CD4-positive, alpha-beta T cell treated with Interleukin-15 for 4 hours (primary cell): ENCODE measurements around the gene RECQL.
A peak's percentile ranks its signal among the peaks of the same experiment; 100 is the strongest.
"Not testable (repeated sequence)": the region's sequence is repeated elsewhere in the genome, so short reads cannot be mapped to it uniquely, and the experiment has no call there.

Experiments
- DNase-seq: peaks from one replicate; pipeline ENCODE4 v3.0.0-alpha.2; 2020; ENCODE audit warnings: low spot score

RECQL gene

GRCh38 chr12:21502164-21502496 lies 695 bp upstream of the RECQL start:
- peak; percentile 25 for DNase-seq

DNA sequence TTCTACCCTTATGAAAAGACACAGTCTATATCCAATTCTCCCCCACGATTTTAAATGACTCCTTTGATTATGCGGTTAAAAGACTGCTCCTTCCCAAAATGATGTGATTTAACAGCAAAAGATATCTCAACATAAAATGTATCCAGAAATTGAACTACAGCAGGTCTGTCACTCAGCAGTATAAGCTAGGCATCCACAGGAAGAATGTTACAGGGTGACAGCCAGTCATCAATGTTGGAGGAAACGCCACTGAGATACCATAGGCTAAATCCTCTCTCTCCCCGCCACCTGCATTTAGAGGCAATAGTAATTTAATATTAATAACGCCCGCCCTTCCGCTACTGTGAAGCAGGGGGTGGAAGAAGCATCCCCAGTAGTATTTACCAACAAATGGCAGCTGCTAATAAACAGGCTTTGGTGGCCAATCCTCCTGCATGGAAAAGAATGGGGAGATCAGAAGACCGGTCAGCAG lies 613 bp downstream of the RECQL start:
- DNase-seq = no peak

- no peak for DNase-seq
Observed at GRCh38 chr12:21499765-21500164, 1.7 kb downstream of the RECQL start.

GRCh38 chr12:21485998-21486397 lies 15.4 kb downstream of the RECQL start:
- DNase-seq = no peak

DNA sequence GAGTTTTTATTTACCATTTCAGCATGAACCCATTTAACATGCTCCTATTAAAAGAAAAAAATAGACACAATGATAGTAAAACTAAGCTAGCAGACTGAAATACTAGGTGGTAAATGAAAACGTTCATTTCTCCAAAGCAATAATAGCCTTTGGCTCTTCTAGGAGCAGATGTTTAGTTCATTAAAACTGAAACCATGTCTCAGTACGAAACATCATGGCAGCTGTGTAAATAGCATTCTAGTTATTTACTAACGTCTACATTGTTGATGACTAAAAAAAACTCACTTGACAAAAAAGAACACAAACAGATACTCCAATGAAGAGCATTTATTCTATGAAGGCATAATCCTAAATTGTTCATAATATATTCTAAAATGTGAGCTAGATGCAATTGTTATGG lies 17.9 kb downstream of the RECQL start:
- no peak for DNase-seq

DNA sequence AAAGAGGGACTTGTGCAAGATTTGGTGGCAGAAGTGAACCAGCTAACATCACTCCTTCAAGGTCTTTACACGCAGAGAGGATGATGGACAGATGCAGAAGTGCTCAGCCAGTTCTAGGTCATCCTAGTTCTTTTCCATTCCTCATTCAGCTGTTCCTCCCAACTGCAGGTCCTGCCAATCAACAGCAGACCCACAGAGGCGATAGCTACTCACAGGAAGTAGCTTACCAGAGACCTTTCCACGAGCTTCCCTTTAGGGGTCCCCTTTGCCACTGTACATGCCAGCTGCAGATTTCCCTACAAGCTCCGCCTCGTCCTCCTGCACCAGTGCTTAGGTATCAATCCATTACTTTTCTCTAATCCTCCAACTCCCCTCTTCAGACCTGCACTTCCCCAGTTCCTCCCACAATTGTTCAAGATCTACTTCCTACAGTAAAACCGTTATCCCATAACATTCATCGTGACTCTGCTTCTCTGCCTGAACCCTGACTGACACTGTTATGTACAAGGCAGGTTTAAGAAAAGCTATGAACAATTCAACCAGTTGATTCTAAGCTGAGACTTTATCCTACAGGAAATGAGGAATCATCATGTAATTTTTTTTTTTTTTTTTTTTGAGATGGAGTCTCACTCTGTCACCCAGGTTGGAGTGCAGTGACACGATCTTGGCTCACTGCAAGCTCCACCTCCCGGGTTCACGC lies 22.5 kb downstream of the RECQL start:
- no peak for DNase-seq

- DNase-seq = no peak
Observed at GRCh38 chr12:21476949-21477348, 24.5 kb downstream of the RECQL start.

GRCh38 chr12:21475552-21475951 lies 25.9 kb downstream of the RECQL start:
- DNase-seq = no peak

- DNase-seq = no peak
Observed at GRCh38 chr12:21472197-21472823, 29.1 kb downstream of the RECQL start.

GRCh38 chr12:21471294-21471693 lies 30.1 kb downstream of the RECQL start:
- DNase-seq = no peak

GRCh38 chr12:21467334-21467733 lies 34.1 kb downstream of the RECQL start:
- not testable (repeated sequence) for DNase-seq

- DNase-seq = no peak
Observed at GRCh38 chr12:21459474-21459873, 42.0 kb downstream of the RECQL start.

DNA sequence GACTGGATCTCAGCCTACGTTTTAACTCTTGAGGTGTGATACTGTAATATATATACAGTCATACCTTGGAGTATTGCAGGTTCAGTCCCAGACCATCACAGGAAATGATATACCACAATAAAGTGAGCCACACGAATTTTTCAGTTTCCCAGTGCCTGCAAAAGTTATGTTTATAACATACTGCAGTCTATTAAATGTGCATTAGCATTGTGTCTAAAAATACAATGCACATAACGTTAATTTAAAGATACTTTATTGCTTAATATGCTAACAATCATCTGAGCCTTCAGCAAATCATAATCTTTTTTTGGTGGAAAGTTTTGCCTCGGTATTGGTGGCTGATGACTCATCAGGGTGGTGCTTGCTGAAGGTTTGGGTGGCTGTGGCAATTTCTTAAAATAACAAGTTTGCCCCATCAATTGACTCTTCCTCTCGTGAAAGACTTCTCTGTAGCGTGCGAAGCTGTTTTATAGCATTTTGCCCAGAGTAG lies 45.1 kb downstream of the RECQL start:
- DNase-seq = peak; percentile 80

- DNase-seq = peak; percentile 41
Observed at GRCh38 chr12:21453312-21453852, 48.1 kb downstream of the RECQL start.

GRCh38 chr12:21451529-21451928 lies 49.9 kb downstream of the RECQL start:
- DNase-seq = no peak

GRCh38 chr12:21444193-21445146 lies 57.0 kb downstream of the RECQL start:
- no peak for DNase-seq

DNA sequence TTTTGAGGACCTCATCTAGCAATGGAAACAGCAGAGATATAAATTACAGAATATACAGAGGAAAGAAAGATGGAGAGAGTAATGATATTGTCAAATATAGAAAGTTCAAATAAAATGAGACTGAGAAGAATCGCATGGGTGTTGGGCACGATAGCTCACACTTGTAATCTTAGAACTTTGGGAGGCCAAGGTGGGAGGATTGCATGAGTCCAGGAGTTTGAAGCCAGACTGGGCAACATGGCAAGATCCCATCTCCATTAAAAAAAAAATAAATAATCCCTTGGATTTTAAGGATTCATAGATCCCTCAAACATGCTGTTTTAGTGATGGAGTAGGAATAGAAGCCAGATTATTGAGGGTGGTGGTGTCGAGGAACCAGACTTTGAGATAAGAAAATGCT lies 62.1 kb downstream of the RECQL start:
- no peak for DNase-seq

DNA sequence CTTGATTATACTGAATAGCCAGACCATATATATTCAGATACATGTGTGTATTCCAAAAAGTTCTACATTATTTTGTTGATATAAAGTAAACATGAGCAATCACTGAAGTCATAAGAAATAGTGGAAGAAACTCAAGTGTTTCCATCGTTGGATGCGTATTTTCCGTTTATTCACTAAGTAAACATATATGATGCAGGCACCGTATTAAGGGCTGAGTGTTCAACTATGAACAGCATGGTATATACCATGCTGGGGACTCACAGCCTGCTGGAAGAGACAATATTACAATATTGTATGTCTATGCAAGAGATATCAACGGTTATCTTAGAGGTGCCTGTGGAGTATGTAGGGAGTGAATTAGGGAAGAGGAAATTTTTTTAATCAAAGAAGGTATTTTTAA lies 62.8 kb downstream of the RECQL start:
- no peak for DNase-seq

DNA sequence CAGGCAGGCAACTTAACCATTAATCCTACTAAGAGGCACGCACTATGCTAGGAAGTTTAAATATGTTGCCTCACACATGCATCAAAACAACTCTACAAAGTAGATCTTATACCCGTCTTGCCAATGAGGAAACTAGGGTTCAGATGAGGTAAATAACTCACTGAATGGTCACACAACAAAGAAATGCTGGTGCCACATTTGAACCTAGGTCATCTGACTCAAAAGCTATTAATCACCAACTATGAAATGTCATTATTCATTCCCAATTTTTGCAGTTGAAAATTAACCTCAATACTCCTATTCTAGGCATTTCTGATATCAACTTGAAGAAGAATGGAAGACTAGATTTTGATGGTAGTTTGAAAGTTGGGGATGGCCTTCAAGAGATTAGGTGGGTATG lies 66.7 kb downstream of the RECQL start:
- DNase-seq = no peak

- DNase-seq = no peak
Observed at GRCh38 chr12:21433525-21433924, 67.9 kb downstream of the RECQL start.

- no peak for DNase-seq
Observed at GRCh38 chr12:21429994-21430393, 71.4 kb downstream of the RECQL start.

GRCh38 chr12:21428241-21428640 lies 73.2 kb downstream of the RECQL start:
- DNase-seq = no peak
